OCI-LY7 (cell line): Measurements from ENCODE around the gene MMP20.

Experiments used
- CTCF ChIP-seq: fragments of 200-600 bp; sonication (generic); conservative IDR thresholded peaks from 2 replicates; pipeline ENCODE4 v1.5.1; 2014; ENCODE audit warnings: mild to moderate bottlenecking, antibody characterized with exemption, low read length, moderate library complexity, mixed read lengths
- EZH2phosphoT487 ChIP-seq: fragments of 200-600 bp; sonication (generic); IDR thresholded peaks from 2 replicates; pipeline ENCODE4 v1.6.1; 2018; ENCODE audit warnings: low read depth, borderline replicate concordance, mild to moderate bottlenecking, mixed run types, antibody characterized with exemption, low read length, moderate library complexity, mixed read lengths

DNA sequence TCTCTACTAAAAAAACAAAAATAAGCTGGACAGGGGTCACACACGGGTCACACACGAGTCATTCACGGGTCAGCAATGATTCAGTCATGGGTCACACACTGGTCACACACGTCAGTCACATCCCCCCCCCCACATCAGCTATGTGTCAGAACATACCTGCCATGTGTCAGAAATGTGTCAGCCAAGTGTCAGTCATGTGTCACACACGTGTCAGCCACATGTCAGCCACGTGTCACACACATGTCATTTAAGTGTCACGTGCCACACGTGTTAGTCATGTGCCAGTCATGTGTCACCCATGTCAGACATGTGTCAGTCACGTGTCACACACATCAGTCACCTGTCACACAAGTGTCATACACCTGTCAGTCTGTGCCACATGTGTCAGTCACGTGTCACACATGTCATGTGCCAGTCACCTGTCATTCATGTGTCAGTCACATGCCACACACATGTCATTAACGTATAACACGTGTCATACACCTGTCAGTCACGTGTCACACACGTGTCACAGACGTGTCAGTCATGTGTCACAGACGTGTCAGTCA lies 28.7 kb upstream of the MMP20 start:
- TF ChIP-seq CTCF (no peak), EZH2phosphoT487 (no peak)
